Activated CD4-positive, alpha-beta T cell treated with anti-CD3 and anti-CD28 coated beads, Interleukin-2, amount 10 ng/mL, durations not matched to agents 24 days and 14 days (primary cell): ENCODE measurements around the gene GARNL3. TPM values are rescaled to one million over a fixed set of nuclear protein-coding genes. Genes with fewer than 3 reads are reported as not detected.
A peak's percentile ranks its signal among the peaks of the same experiment; 100 is the strongest.

ENCODE experiments used
- DNase-seq: peaks from one replicate; pipeline ENCODE4 v3.0.0; 2022
- H3K27ac Mint-ChIP-seq: one replicate; pipeline ENCODE4 v1.8.0; 2022; ENCODE audit warnings: mild to moderate bottlenecking, mixed read lengths
- H3K27me3 Mint-ChIP-seq: one replicate; pipeline ENCODE4 v1.8.0; 2022; ENCODE audit warnings: mixed read lengths
- H3K36me3 Mint-ChIP-seq: one replicate; pipeline ENCODE4 v1.8.0; 2022; ENCODE audit warnings: low read depth, mild to moderate bottlenecking, mixed read lengths
- H3K4me1 Mint-ChIP-seq: one replicate; pipeline ENCODE4 v1.8.0; 2021; ENCODE audit warnings: mixed read lengths
- H3K4me3 Mint-ChIP-seq: one replicate; pipeline ENCODE4 v1.8.0; 2022; ENCODE audit warnings: mild to moderate bottlenecking, moderate library complexity, mixed read lengths
- H3K9me3 Mint-ChIP-seq: one replicate; pipeline ENCODE4 v1.8.0; 2021; ENCODE audit warnings: mixed read lengths
- intact Hi-C: fragments of 100-400 bp; cut with micrococcal nuclease; formaldehyde crosslinking; loops from one replicate; pipeline ENCODE4 v1.15.1; 2023
- total RNA-seq: library from RNA; stranded (reverse); gene quantifications from 2 replicates; pipeline ENCODE4 v1.2.3, GENCODE V29; 2022

The GARNL3 gene
- total RNA-seq, 1 donor from 2014 or later, result 3.3 TPM

GRCh38 chr9:127392976-127393375 is 128.4 kb downstream of the GARNL3 start:
- H3K9me3 Mint-ChIP-seq, result no peaks in the 10 kb centered on the region
- DNase-seq, result no peak
- intact Hi-C loops, result no loop called here
- peaks cover 28% of the 10 kb centered on the region for H3K4me1 Mint-ChIP-seq
- no peak overlapping the region for H3K4me3 Mint-ChIP-seq
- no peaks in the 10 kb centered on the region for H3K36me3 Mint-ChIP-seq
- H3K27ac Mint-ChIP-seq, result no peak overlapping the region
- H3K27me3 Mint-ChIP-seq, result peaks cover 59% of the 10 kb centered on the region

GRCh38 chr9:127393645-127394044 is 129.1 kb downstream of the GARNL3 start:
- Mint-ChIP-seq H3K4me1 (peaks cover 23% of the 10 kb centered on the region), H3K4me3 (no peak overlapping the region), H3K36me3 (no peaks in the 10 kb centered on the region), H3K9me3 (no peaks in the 10 kb centered on the region), H3K27ac (no peak overlapping the region), H3K27me3 (peaks cover 62% of the 10 kb centered on the region)
- intact Hi-C loops, result no loop called here
- DNase-seq, result no peak

GRCh38 chr9:127395497-127396252 is 131.1 kb downstream of the GARNL3 start:
- Mint-ChIP-seq H3K4me1 (peaks cover 10% of the 10 kb centered on the region), H3K9me3 (no peaks in the 10 kb centered on the region), H3K27me3 (peaks cover 65% of the 10 kb centered on the region), H3K27ac (peak overlapping the region; percentile 4), H3K4me3 (peak overlapping the region; percentile 58), H3K36me3 (no peaks in the 10 kb centered on the region)
- peak; percentile 59 for DNase-seq
- intact Hi-C loops, result loop anchor here (1.0 to 5.0 kb wide), 4 partner anchors 7 to 83 kb away; partner anchors contain the start of genes LRSAM1, RPL12 and ZNF79

- H3K4me1 Mint-ChIP-seq, result peaks cover 10% of the 10 kb centered on the region
- peak overlapping the region; percentile 4 for H3K27ac Mint-ChIP-seq
- DNase-seq, result no peak
Observed at GRCh38 chr9:127396253-127396807, 131.8 kb downstream of the GARNL3 start.

GRCh38 chr9:127396808-127397645 is 132.5 kb downstream of the GARNL3 start, which contains the start of gene SLC2A8:
TSS of gene SLC2A8 (plus strand) at chr9:127397169. CDS start at chr9:127397231, 62 bp downstream.
- Mint-ChIP-seq H3K27me3 (peaks cover 67% of the 10 kb centered on the region), H3K36me3 (no peaks in the 10 kb centered on the region), H3K4me3 (peak within 1 kb of the TSS; percentile 77), H3K4me1 (peaks cover 10% of the 10 kb centered on the region), H3K27ac (peak within 1 kb of the TSS; percentile 53), H3K9me3 (no peaks in the 10 kb centered on the region)
- intact Hi-C loops, result loop anchor here (1.0 to 5.0 kb wide), 5 partner anchors 9 to 173 kb away; partner anchors contain the start of genes LRSAM1, RPL12 and ZNF79
- DNase-seq, result peak; percentile 97

More at GRCh38 chr9:127396253-127396807, 131.8 kb downstream of the GARNL3 start:
- intact Hi-C loops, result loop anchor here (1.0 to 5.0 kb wide), 4 partner anchors 8 to 84 kb away; partner anchors contain the start of genes LRSAM1, RPL12 and ZNF79
- Mint-ChIP-seq H3K36me3 (no peaks in the 10 kb centered on the region), H3K9me3 (no peaks in the 10 kb centered on the region), H3K27me3 (peaks cover 68% of the 10 kb centered on the region), H3K4me3 (peak overlapping the region; percentile 58)

GRCh38 chr9:127397646-127398274 is 133.2 kb downstream of the GARNL3 start:
- Mint-ChIP-seq H3K27ac (no peak overlapping the region), H3K4me3 (peak overlapping the region; percentile 77), H3K36me3 (no peaks in the 10 kb centered on the region), H3K4me1 (peaks cover 10% of the 10 kb centered on the region), H3K27me3 (peaks cover 63% of the 10 kb centered on the region), H3K9me3 (no peaks in the 10 kb centered on the region)
- intact Hi-C loops, result loop anchor here (1.0 to 5.0 kb wide), 4 partner anchors 27 to 173 kb away; partner anchors contain the start of genes LRSAM1, RPL12 and ZNF79
- peak; percentile 78 for DNase-seq

- Mint-ChIP-seq H3K4me1 (peaks cover 10% of the 10 kb centered on the region), H3K27ac (no peak overlapping the region), H3K4me3 (peak overlapping the region; percentile 77), H3K9me3 (no peaks in the 10 kb centered on the region), H3K36me3 (no peaks in the 10 kb centered on the region), H3K27me3 (peaks cover 58% of the 10 kb centered on the region)
- intact Hi-C loops, result loop anchor here (5.0 kb wide), 1 partner anchor 86 kb away; no protein-coding TSS in a partner anchor
- no peak for DNase-seq
Observed at GRCh38 chr9:127398275-127398647, 133.7 kb downstream of the GARNL3 start.

GRCh38 chr9:127398715-127399400 is 134.3 kb downstream of the GARNL3 start:
- Mint-ChIP-seq H3K27me3 (peaks cover 53% of the 10 kb centered on the region), H3K27ac (no peak overlapping the region), H3K4me1 (peaks cover 10% of the 10 kb centered on the region), H3K36me3 (no peaks in the 10 kb centered on the region), H3K4me3 (peak overlapping the region; percentile 77), H3K9me3 (no peaks in the 10 kb centered on the region)
- intact Hi-C loops, result loop anchor here (5.0 kb wide), 1 partner anchor 87 kb away; no protein-coding TSS in a partner anchor
- DNase-seq, result no peak

GRCh38 chr9:127399736-127400269 is 135.2 kb downstream of the GARNL3 start:
- Mint-ChIP-seq H3K9me3 (no peaks in the 10 kb centered on the region), H3K36me3 (no peaks in the 10 kb centered on the region), H3K4me1 (peaks cover 10% of the 10 kb centered on the region), H3K27ac (no peak overlapping the region), H3K27me3 (peaks cover 44% of the 10 kb centered on the region), H3K4me3 (no peak overlapping the region)
- intact Hi-C loops, result loop anchor here (5.0 kb wide), 1 partner anchor 88 kb away; no protein-coding TSS in a partner anchor
- no peak for DNase-seq

GRCh38 chr9:127402401-127403090 is 138.0 kb downstream of the GARNL3 start:
- Mint-ChIP-seq H3K9me3 (no peaks in the 10 kb centered on the region), H3K4me3 (no peak overlapping the region), H3K27ac (no peak overlapping the region), H3K27me3 (peaks cover 34% of the 10 kb centered on the region), H3K4me1 (peaks cover 2% of the 10 kb centered on the region), H3K36me3 (no peaks in the 10 kb centered on the region)
- no peak for DNase-seq
- intact Hi-C loops, result no loop called here

GRCh38 chr9:127403507-127404192 is 139.1 kb downstream of the GARNL3 start:
- H3K4me3 Mint-ChIP-seq, result no peak overlapping the region
- intact Hi-C loops, result no loop called here
- H3K9me3 Mint-ChIP-seq, result no peaks in the 10 kb centered on the region
- no peaks in the 10 kb centered on the region for H3K36me3 Mint-ChIP-seq
- DNase-seq, result no peak
- H3K4me1 Mint-ChIP-seq, result no peaks in the 10 kb centered on the region
- no peak overlapping the region for H3K27ac Mint-ChIP-seq
- peaks cover 29% of the 10 kb centered on the region for H3K27me3 Mint-ChIP-seq

GRCh38 chr9:127404631-127405030 is 140.1 kb downstream of the GARNL3 start:
- no peak for DNase-seq
- Mint-ChIP-seq H3K27me3 (peaks cover 21% of the 10 kb centered on the region), H3K4me1 (no peaks in the 10 kb centered on the region), H3K9me3 (no peaks in the 10 kb centered on the region), H3K27ac (no peak overlapping the region), H3K4me3 (no peak overlapping the region), H3K36me3 (no peaks in the 10 kb centered on the region)
- intact Hi-C loops, result no loop called here
